DND-41 (cell line): ENCODE results near the gene OSBPL5.

Experiments
- ATAC-seq: fragments of 200-7000 bp; cut with Tn5 transposase; 3 replicates; pipeline ENCODE4 v1.9.1; 2021; ENCODE audit warnings: low read depth; ENCODE audit not compliant: insufficient read depth
- DNase-seq: peaks from one replicate; pipeline ENCODE4 v3.0.0-alpha.2; 2020
- H2AFZ ChIP-seq: 2 replicates; pipeline ENCODE4 v1.6.0; 2012; ENCODE audit warnings: low read depth, low read length
- H3K27ac ChIP-seq: 2 replicates; pipeline ENCODE4 v1.5.1; 2012; ENCODE audit warnings: low read length, inconsistent platforms
- H3K27me3 ChIP-seq: fragments of 200-600 bp; sonication (generic); 2 replicates; pipeline ENCODE4 v1.6.0; 2012; ENCODE audit warnings: low read length, mild to moderate bottlenecking, inconsistent platforms; ENCODE audit not compliant: insufficient read depth, poor library complexity
- H3K36me3 ChIP-seq: 2 replicates; pipeline ENCODE4 v1.5.1; 2012; ENCODE audit warnings: low read length, inconsistent platforms; ENCODE audit not compliant: insufficient read depth
- H3K4me1 ChIP-seq: 2 replicates; pipeline ENCODE4 v1.5.1; 2012; ENCODE audit warnings: mild to moderate bottlenecking, low read length; ENCODE audit not compliant: insufficient read depth
- H3K4me2 ChIP-seq: 2 replicates; pipeline ENCODE4 v1.6.0; 2012; ENCODE audit warnings: mild to moderate bottlenecking, moderate library complexity, low read length, inconsistent platforms; ENCODE audit not compliant: insufficient read depth
- H3K4me3 ChIP-seq, 2 experiments: fragments of 200-600 bp in 1 of 2; shearing (Covaris generic) in 1 of 2; 2 replicates each; pipeline ENCODE4 v1.5.1; 2012 to 2016; ENCODE audit warnings: inconsistent platforms in 2 of 2, low read length in 2 of 2, mild to moderate bottlenecking in 2 of 2, low read depth in 1 of 2, moderate library complexity in 1 of 2
- H3K79me2 ChIP-seq: 2 replicates; pipeline ENCODE4 v1.6.0; 2012; ENCODE audit warnings: low read length, inconsistent platforms; ENCODE audit not compliant: insufficient read depth
- H3K9ac ChIP-seq: 2 replicates; pipeline ENCODE4 v1.6.0; 2012; ENCODE audit warnings: low read depth, mild to moderate bottlenecking, inconsistent platforms, low read length, moderate library complexity
- H3K9me3 ChIP-seq: 2 replicates; pipeline ENCODE4 v1.5.1; 2012; ENCODE audit warnings: low read length, moderate library complexity, mild to moderate bottlenecking, inconsistent platforms; ENCODE audit not compliant: insufficient read depth, severe bottlenecking
- H4K20me1 ChIP-seq: 2 replicates; pipeline ENCODE4 v1.6.0; 2012; ENCODE audit warnings: low read length; ENCODE audit not compliant: insufficient read depth
- EZH2 ChIP-seq: IDR thresholded peaks from 3 replicates; pipeline ENCODE4 v1.6.1; 2012; ENCODE audit warnings: borderline replicate concordance, low read depth, mild to moderate bottlenecking, moderate library complexity, low read length, inconsistent platforms; ENCODE audit not compliant: severe bottlenecking
- TF ChIP-seq, protein P1 (sequence below): IDR thresholded peaks from 2 replicates; pipeline ENCODE4 v1.5.1; 2012; ENCODE audit warnings: borderline replicate concordance, low read length, moderate library complexity, mild to moderate bottlenecking; ENCODE audit not compliant: poor library complexity, severe bottlenecking; ENCODE audit errors: extremely low read depth

OSBPL5 gene

DNA sequence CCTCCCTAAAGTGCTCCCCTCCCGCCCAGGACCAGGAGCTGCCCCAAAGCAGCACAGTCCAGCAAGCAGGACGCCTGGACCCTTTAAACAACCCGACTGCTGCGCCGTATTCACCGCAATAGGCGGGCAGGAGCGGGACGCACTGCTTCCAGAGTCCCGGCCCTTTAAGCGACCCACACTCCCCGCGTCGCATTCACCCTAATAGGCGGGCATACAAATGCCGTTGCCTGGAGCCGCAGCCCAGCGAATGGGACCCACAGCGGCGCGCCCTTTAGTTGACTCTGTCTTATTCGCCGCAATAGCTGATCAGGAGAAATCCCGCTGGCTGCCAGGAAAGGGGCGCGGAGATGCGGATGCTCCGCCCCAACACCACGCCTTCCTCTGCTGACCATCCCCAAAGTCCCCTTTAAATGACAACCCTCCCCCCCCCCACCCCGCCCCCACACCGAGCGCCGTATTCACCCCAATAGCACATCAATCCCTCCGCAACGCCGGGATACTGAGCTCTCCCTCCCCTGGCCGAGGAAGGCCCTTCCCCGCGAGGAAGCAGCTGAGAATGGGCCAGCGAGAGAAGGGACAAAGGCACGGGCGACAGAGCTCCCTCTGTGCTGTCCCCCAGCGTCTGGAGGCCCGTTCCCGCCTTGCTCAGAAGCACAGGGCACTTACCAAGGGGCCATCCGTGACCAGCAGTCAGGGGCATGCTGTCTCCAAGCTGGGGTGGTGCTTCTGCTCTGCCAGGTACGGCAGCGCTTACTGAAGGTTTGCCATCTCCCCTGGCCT, 4.7 kb downstream of the OSBPL5 start:
- ATAC-seq, result no peak
- H2AFZ ChIP-seq, result no peak overlapping the region
- DNase-seq, result no peak
- peaks cover 88% of the 10 kb centered on the region for H4K20me1 ChIP-seq
- TF ChIP-seq, protein P1, sequence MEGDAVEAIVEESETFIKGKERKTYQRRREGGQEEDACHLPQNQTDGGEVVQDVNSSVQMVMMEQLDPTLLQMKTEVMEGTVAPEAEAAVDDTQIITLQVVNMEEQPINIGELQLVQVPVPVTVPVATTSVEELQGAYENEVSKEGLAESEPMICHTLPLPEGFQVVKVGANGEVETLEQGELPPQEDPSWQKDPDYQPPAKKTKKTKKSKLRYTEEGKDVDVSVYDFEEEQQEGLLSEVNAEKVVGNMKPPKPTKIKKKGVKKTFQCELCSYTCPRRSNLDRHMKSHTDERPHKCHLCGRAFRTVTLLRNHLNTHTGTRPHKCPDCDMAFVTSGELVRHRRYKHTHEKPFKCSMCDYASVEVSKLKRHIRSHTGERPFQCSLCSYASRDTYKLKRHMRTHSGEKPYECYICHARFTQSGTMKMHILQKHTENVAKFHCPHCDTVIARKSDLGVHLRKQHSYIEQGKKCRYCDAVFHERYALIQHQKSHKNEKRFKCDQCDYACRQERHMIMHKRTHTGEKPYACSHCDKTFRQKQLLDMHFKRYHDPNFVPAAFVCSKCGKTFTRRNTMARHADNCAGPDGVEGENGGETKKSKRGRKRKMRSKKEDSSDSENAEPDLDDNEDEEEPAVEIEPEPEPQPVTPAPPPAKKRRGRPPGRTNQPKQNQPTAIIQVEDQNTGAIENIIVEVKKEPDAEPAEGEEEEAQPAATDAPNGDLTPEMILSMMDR, result no peak
- no peak for TF ChIP-seq EZH2
- H3K9ac ChIP-seq, result no peak overlapping the region
- no peaks in the 10 kb centered on the region for H3K27me3 ChIP-seq
- H3K36me3 ChIP-seq, result peaks cover 58% of the 10 kb centered on the region
- no peak overlapping the region for H3K27ac ChIP-seq
- no peaks in the 10 kb centered on the region for H3K9me3 ChIP-seq
- H3K4me3 ChIP-seq, result no peak overlapping the region
- peaks cover 95% of the 10 kb centered on the region for H3K79me2 ChIP-seq
- peak overlapping the region; percentile 26; the same call in 1 of the 2 replicates for H3K4me2 ChIP-seq
- peaks cover 57% of the 10 kb centered on the region for H3K4me1 ChIP-seq

GRCh38 chr11:3159296-3160190, 5.6 kb downstream of the OSBPL5 start:
- Histone ChIP-seq H3K27me3 (no peaks in the 10 kb centered on the region), H3K4me2 (no peak overlapping the region), H2AFZ (no peak overlapping the region), H3K79me2 (peaks cover 97% of the 10 kb centered on the region), H4K20me1 (peaks cover 95% of the 10 kb centered on the region), H3K27ac (no peak overlapping the region), H3K9me3 (no peaks in the 10 kb centered on the region), H3K36me3 (peaks cover 58% of the 10 kb centered on the region), H3K9ac (no peak overlapping the region), H3K4me1 (peaks cover 54% of the 10 kb centered on the region), H3K4me3 (no peak overlapping the region)
- no peak for DNase-seq
- TF ChIP-seq, protein P1, result no peak
- no peak for TF ChIP-seq EZH2
- ATAC-seq, result no peak

- H3K4me3 ChIP-seq, result no peak overlapping the region
- no peak for DNase-seq
- no peak overlapping the region for H3K4me2 ChIP-seq
- TF ChIP-seq, protein P1, result no peak
- no peak for TF ChIP-seq EZH2
- H3K9me3 ChIP-seq, result no peaks in the 10 kb centered on the region
- H3K36me3 ChIP-seq, result peaks cover 63% of the 10 kb centered on the region
- no peak overlapping the region for H3K27ac ChIP-seq
- peaks cover 96% of the 10 kb centered on the region for H4K20me1 ChIP-seq
- no peak overlapping the region for H2AFZ ChIP-seq
- no peak overlapping the region for H3K9ac ChIP-seq
- no peak for ATAC-seq
- no peaks in the 10 kb centered on the region for H3K27me3 ChIP-seq
- peaks cover 97% of the 10 kb centered on the region for H3K79me2 ChIP-seq
- H3K4me1 ChIP-seq, result peaks cover 47% of the 10 kb centered on the region
Measured at GRCh38 chr11:3158821-3159220, 6.3 kb downstream of the OSBPL5 start.
